HepG2 (cell line): ENCODE data around the gene BAG5. TPM values are rescaled to one million over a fixed set of nuclear protein-coding genes. Genes with fewer than 3 reads are reported as not detected.
A peak's percentile ranks its signal among the peaks of the same experiment; 100 is the strongest.

Experiments used
- ATAC-seq: fragments of 200-7000 bp; cut with Tn5 transposase; 3 replicates; pipeline ENCODE4 v1.9.1; 2020; ENCODE audit warnings: mild to moderate bottlenecking, moderate library complexity
- BruUV-seq: library from RNA; stranded (reverse); fragments of 400-500 nt; replicated peaks from 2 replicates; lab custom pipeline; 2021; lab: Mats Ljungman, UMichigan
- CTCF ChIA-PET: fragments of 300-600 bp; formaldehyde crosslinking; extraction: SDS; loops from one replicate; lab custom pipeline; 2021; ENCODE audit warnings: low total read pairs, inconsistent platforms, low intra/inter-chr PET ratio; lab: Yijun Ruan, JAX
- POLR2A ChIA-PET: fragments of 350-600 bp; sonication (Branson Sonifier 250); formaldehyde crosslinking; loops from one replicate; lab custom pipeline; 2020; ENCODE audit warnings: antibody characterized with exemption, inconsistent platforms; lab: Yijun Ruan, JAX
- DNase-seq: peaks from one replicate; pipeline ENCODE4 v3.0.0-alpha.2; 2015; ENCODE audit warnings: low spot score
- FAIRE-seq: peaks from 3 replicates; lab custom pipeline; 2011; peaks lifted over from hg19 to GRCh38; lab: Jason Lieb, UNC
- H2AFZ ChIP-seq: one replicate; pipeline ENCODE4 v1.6.1; 2011; ENCODE audit warnings: low read length, inconsistent platforms
- H3K27ac ChIP-seq: fragments of 300-600 bp; 3 replicates; pipeline ENCODE4 v1.8.0; 2011; ENCODE audit warnings: mixed run types, mild to moderate bottlenecking, mixed read lengths, low read length, inconsistent platforms; ENCODE audit not compliant: insufficient read depth; ENCODE audit errors: extremely low read length
- H3K27me3 ChIP-seq, 2 experiments: fragments of 200-600 bp in 1 of 2; 2 replicates in 1 of 2; 3 replicates in 1 of 2; pipeline versions ENCODE4 v1.6.0 to v1.8.0; 2011; ENCODE audit warnings: low read length in 2 of 2, mild to moderate bottlenecking in 2 of 2, moderate library complexity in 2 of 2, inconsistent platforms in 1 of 2; ENCODE audit not compliant: insufficient read depth in 2 of 2, control insufficient read depth in 1 of 2
- H3K36me3 ChIP-seq, 2 experiments: fragments of 200-600 bp in 1 of 2; replicated peaks in 1 of 2; 2 replicates in 1 of 2; 3 replicates in 1 of 2; pipeline versions ENCODE4 v1.5.1 to v1.8.0; 2011; ENCODE audit warnings: low read length in 2 of 2, inconsistent platforms in 1 of 2; ENCODE audit not compliant: insufficient read depth in 2 of 2, control insufficient read depth in 1 of 2
- H3K4me1 ChIP-seq: 2 replicates; pipeline ENCODE4 v1.5.1; 2012; ENCODE audit warnings: low read length, inconsistent platforms; ENCODE audit not compliant: insufficient read depth
- H3K4me2 ChIP-seq: 2 replicates; pipeline ENCODE4 v1.6.0; 2011; ENCODE audit warnings: low read depth, low read length, inconsistent platforms
- H3K4me3 ChIP-seq, 3 experiments: fragments of 200-600 bp in 1 of 3; sonication (generic), shearing (Covaris generic) in 1 of 3; replicated peaks in 1 of 3; 2 replicates each; pipeline ENCODE4 v1.5.1; 2011 to 2016; ENCODE audit warnings: low read length in 3 of 3, inconsistent platforms in 2 of 3, low read depth in 2 of 3, mild to moderate bottlenecking in 2 of 3, control low read depth in 1 of 3, mixed read lengths in 1 of 3; ENCODE audit not compliant: insufficient read depth in 1 of 3
- H3K79me2 ChIP-seq: one replicate; pipeline ENCODE4 v1.6.1; 2011; ENCODE audit warnings: low read length, inconsistent platforms; ENCODE audit not compliant: insufficient read depth
- H3K9ac ChIP-seq: 2 replicates; pipeline ENCODE4 v1.6.0; 2011; ENCODE audit warnings: mild to moderate bottlenecking, low read depth, low read length, inconsistent platforms; ENCODE audit not compliant: insufficient read depth
- H3K9me3 ChIP-seq: 2 replicates; pipeline ENCODE4 v1.5.1; 2012; ENCODE audit warnings: mild to moderate bottlenecking, low read length
- H4K20me1 ChIP-seq: 2 replicates; pipeline ENCODE4 v1.6.0; 2011; ENCODE audit warnings: inconsistent platforms, mild to moderate bottlenecking, low read length, moderate library complexity; ENCODE audit not compliant: insufficient read depth
- AGO1 ChIP-seq: fragments of 200-400 bp; formaldehyde crosslinking; IDR thresholded peaks from 2 replicates; pipeline ENCODE4 v1.6.1; 2017; ENCODE audit warnings: mild to moderate bottlenecking, low read depth, low read length, moderate library complexity; ENCODE audit not compliant: poor library complexity, severe bottlenecking
- AGO2 ChIP-seq: fragments of 200-400 bp; formaldehyde crosslinking; optimal IDR thresholded peaks from 2 replicates; pipeline ENCODE3; 2017; ENCODE audit warnings: mild to moderate bottlenecking, low read depth, low read length, moderate library complexity
- NCOR1 ChIP-seq: fragments of 200-600 bp; sonication (generic); IDR thresholded peaks from 2 replicates; pipeline ENCODE4 v1.7.0; 2017; ENCODE audit warnings: antibody characterized with exemption, low read length, borderline replicate concordance
- NR2C2 ChIP-seq: sonication (generic); formaldehyde crosslinking; IDR thresholded peaks from 2 replicates; pipeline ENCODE4 v1.4.0; 2020; ENCODE audit warnings: missing genetic modification reagents, mild to moderate bottlenecking, moderate library complexity, borderline replicate concordance
- SP4 ChIP-seq: sonication (generic); formaldehyde crosslinking; IDR thresholded peaks from 2 replicates; pipeline ENCODE4 v1.8.1; 2023; ENCODE audit warnings: mild to moderate bottlenecking, missing genetic modification reagents
- ZFX ChIP-seq: sonication (generic); formaldehyde crosslinking; IDR thresholded peaks from 2 replicates; pipeline ENCODE4 v1.4.0; 2020; ENCODE audit warnings: mild to moderate bottlenecking, low read depth, missing genetic modification reagents, moderate library complexity
- ZNF232 ChIP-seq: sonication (generic); formaldehyde crosslinking; IDR thresholded peaks from 2 replicates; pipeline ENCODE4 v1.4.0; 2020; ENCODE audit warnings: missing genetic modification reagents, borderline replicate concordance
- ZNF564 ChIP-seq: sonication (generic); formaldehyde crosslinking; IDR thresholded peaks from 2 replicates; pipeline ENCODE4 v1.8.1; 2023; ENCODE audit warnings: mild to moderate bottlenecking, missing genetic modification reagents
- ZNF572 ChIP-seq: sonication (generic); formaldehyde crosslinking; IDR thresholded peaks from 2 replicates; pipeline ENCODE4 v1.5.1; 2020; ENCODE audit warnings: mild to moderate bottlenecking, missing genetic modification reagents
- ZNF574 ChIP-seq: sonication (generic); formaldehyde crosslinking; IDR thresholded peaks from 2 replicates; pipeline ENCODE4 v1.4.0; 2020; ENCODE audit warnings: missing genetic modification reagents
- ZNF710 ChIP-seq: sonication (generic); formaldehyde crosslinking; IDR thresholded peaks from 2 replicates; pipeline ENCODE4 v1.5.0; 2020; ENCODE audit warnings: mild to moderate bottlenecking, missing genetic modification reagents, borderline replicate concordance
- WGBS: methylation state at CpG from one replicate; pipeline ENCODE4 v1.1.6; 2017; ENCODE audit warnings: low lambda C conversion rate; 5-methylcytosine and 5-hydroxymethylcytosine counted together
- in situ Hi-C: cut with HindIII; loops from 2 replicates; pipeline ENCODE4 v1.10.0; 2017; ENCODE audit warnings: low pct_unique_long_range_greater_than_20kb; ENCODE audit not compliant: extremely low pct_ligation_motif_present
- intact Hi-C: fragments of 100-400 bp; cut with micrococcal nuclease; formaldehyde crosslinking; loops from one replicate; pipeline ENCODE4 v1.10.0; 2022; ENCODE audit not compliant: unreplicated experiment
- polyA plus RNA-seq, 8 experiments: library from polyadenylated mRNA; depleted of rRNA in 3 of 8; stranded (reverse) in 7 of 8; unstranded in 1 of 8; fragments of >200 nt; fragmentation: Illumina TruSeq in 4 of 8; extraction: Trizol in 4 of 8; gene quantifications; 2 replicates each; pipeline versions ENCODE4 v1.2.1 to v1.2.3, GENCODE V29; 2011 to 2016; ENCODE audit warnings: low read depth in 4 of 8, missing spikeins in 1 of 8, mixed read lengths in 1 of 8; ENCODE audit not compliant: insufficient read depth in 1 of 8
- total RNA-seq, 5 experiments: library from RNA; depleted of rRNA; stranded (reverse); fragments of >200 nt; fragmentation: Illumina TruSeq; extraction: Trizol; gene quantifications; 2 replicates each; pipeline ENCODE4 v1.2.3, GENCODE V29; 2016; ENCODE audit warnings: low read depth in 1 of 5

Gene BAG5
- total and polyA plus RNA-seq, 2 of the 13 experiments (the other 11 are each of a cell fraction or from before 2014, with no cell fraction given): 3.5 to 21.0 TPM

- Histone ChIP-seq H3K4me2 (peak overlapping the region; percentile 98), H3K4me1 (peaks cover 75% of the 10 kb centered on the region), H4K20me1 (no peaks in the 10 kb centered on the region), H3K36me3 (peaks cover 3% of the 10 kb centered on the region in 2 experiments; a peak in 3 of 5 replicates), H3K9me3 (no peaks in the 10 kb centered on the region), H2AFZ (no peak overlapping the region), H3K79me2 (peaks cover 30% of the 10 kb centered on the region), H3K4me3 (peak overlapping the region; percentile 65 to 98 (median 95)), H3K9ac (peak overlapping the region; percentile 86), H3K27ac (peak overlapping the region; percentile 89), H3K27me3 (no peaks in the 10 kb centered on the region; a peak in 1 of 5 replicates)
- BruUV-seq: no TSS peak
- no peak for DNase-seq
- CTCF ChIA-PET: no interaction called here
- WGBS: 67% methylated on average over 14 of the region's 14 CpGs
- POLR2A ChIA-PET: interaction anchor here (0.9 to 3.2 kb wide), 9 partner anchors 9 to 353 kb away, joined by 4 to 37 read pairs (median 12); partner anchors contain the start of genes BAG5, COA8 and EIF5
- TF ChIP-seq ZNF232 (CRISPR knock-in tag) (no peak), ZNF574 (CRISPR knock-in tag) (peak; percentile 11; the same call in 1 of the 2 replicates), AGO2 (peak; percentile 11), ZNF572 (CRISPR knock-in tag) (no peak), NCOR1 (0 out of 2 replicates have a peak, but pooled peaks have one; percentile 2), AGO1 (peak; percentile 5), SP4 (CRISPR knock-in tag) (0 out of 2 replicates have a peak, but pooled peaks have one; percentile 23), NR2C2 (no peak), ZFX (CRISPR knock-in tag) (peak; percentile 25; the same call in 1 of the 2 replicates), ZNF710 (CRISPR knock-in tag) (0 out of 2 replicates have a peak, but pooled peaks have one; percentile 5), ZNF564 (CRISPR knock-in tag) (0 out of 2 replicates have a peak, but pooled peaks have one; percentile 6)
- peak; percentile 37 for ATAC-seq
- no peak for FAIRE-seq
- in situ Hi-C loops: no loop called here
- intact Hi-C loops: no loop called here
These were observed 34.9 kb downstream of the BAG5 start for GRCh38 chr14:103527408-103528145.
